ENCODE data around the gene SLC22A7. TPM values are rescaled to one million over a fixed set of nuclear protein-coding genes. Genes with fewer than 3 reads are reported as not detected.
"Not testable (repeated sequence)": the region's sequence is repeated elsewhere in the genome, so short reads cannot be mapped to it uniquely, and the experiment has no call there.

Gene SLC22A7
- total RNA-seq, 1 experiment from 2014 or later, result not detected

DNA sequence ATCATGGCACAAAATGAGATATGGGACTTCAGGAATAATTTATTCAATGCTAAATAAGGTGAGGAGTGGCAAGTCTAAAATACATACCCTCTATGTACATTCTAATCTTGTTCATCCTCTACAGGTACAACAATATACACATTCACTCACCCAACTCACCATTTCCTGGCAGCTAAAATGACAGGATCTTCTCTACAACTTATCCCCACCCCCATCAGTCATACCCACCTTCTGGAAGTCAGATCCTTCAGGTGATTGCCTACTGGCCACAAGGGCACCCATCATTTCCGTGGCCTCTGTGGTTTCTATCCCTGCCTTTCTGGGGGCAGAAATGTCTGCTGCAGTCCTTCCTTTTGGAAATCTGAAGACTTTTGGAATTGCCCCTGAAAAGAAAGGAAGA is 33.4 kb downstream of the SLC22A7 start:
- no peak for DNase-seq (ENCODE audit: extremely low read depth, low read depth)

DNA sequence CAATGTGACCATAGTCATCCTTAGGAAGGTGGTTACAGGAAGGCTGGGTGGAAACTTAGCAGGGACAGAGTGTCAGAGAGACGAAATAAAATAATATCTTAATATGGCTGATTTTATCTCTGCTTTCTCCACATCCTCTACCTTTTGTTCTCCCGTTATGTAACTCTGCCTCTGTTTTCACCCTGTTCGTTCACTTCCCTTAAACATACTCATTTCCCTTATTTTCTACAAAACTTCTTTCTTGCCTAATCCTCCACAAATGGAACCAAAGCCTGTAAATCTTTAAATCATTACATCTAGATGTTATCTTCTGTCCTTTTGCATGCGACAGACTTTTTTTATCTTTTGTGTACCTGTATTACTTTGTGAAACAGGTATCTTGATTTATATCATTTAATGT is 33.8 kb downstream of the SLC22A7 start:
- DNase-seq (ENCODE audit: extremely low read depth, low read depth), result no peak

DNA sequence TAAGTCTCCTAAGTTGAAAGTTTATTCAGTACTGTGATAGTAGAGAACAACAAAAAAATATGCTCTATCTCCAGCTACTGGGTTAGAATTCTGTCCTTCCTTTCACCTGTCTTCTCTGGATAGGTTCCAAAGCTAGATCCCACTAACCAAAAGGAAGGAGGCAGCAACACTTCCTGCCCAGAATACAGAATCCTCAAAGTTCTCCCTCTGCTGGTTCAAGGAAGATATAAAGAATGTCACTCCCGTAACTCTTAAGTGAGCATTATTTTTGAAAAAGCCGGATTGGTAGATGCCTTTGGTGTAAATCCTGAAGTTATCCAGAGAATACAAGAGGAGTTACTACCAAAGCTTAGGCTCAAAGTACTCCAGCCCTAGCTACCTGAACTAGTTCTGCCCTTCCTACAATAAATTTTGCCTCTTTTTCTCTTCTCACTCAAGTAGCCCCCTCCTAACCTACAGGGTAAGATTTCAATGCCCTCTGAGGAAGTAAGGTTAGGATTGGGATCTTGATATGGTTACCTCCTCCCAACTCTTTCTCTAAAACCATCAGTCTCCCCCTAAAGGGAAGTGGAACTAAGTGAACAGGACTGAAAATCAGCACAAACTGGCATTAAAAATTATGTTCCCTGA is 36.5 kb downstream of the SLC22A7 start:
- DNase-seq (ENCODE audit: extremely low read depth, low read depth), result peak; percentile 45

DNA sequence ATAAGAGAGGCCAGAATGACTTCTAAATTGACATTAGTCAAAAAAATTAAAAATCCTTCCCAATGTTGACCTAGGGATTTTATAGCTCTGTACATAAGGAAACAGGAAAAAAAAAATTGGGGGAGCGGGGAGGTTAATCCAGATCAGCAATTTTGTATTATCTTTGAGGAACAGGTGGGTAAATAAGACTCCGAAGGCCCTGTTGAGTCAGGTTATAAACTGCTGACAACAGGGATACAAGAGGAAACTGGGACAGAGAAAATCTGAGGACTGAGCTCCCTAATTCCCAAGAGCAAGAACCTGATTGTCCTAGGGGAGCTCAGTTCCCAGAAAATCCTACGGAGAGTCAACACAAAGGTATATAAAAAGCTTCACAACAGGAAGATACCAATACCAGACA is 37.4 kb downstream of the SLC22A7 start:
- no peak for DNase-seq (ENCODE audit: extremely low read depth, low read depth)

DNA sequence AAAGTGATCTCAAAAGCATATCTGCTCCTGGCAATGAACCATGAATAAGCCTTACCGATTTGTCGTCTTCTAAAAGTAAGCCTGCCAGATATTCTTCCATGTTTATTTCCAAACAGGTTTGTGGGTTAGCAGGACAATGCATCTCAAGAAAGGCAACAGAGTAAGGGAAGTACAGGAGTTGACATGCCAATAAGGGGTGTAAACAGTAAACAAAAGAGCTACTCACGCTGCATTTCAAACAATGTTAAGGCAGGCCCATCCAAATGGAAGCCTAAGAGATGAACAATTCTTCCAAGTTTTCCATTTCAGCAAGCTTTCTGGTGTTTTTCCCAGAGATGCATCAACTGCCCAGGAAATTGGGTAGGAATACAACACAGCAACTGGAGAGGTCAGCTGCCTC is 38.3 kb downstream of the SLC22A7 start:
- DNase-seq (ENCODE audit: extremely low read depth, low read depth), result no peak

DNA sequence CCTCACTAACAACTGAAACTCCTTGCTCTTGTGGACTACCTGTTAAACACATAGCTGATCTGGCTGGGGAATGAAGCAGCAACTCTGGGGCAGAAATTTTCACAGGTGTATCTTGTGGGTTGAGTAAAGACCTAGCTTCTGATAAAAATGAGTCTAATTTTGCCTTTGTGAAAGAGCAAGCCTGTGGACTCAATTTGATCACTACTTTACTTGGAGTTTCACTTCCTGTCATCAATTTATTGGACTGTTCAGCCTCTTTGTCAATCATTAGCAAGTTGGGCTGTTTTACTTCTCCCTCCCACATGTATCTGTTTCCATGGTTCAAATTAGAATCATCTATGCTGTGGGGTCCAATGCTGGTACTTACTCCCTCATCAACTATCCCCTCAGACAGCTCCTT is 40.2 kb downstream of the SLC22A7 start:
- no peak for DNase-seq (ENCODE audit: extremely low read depth, low read depth)

DNA sequence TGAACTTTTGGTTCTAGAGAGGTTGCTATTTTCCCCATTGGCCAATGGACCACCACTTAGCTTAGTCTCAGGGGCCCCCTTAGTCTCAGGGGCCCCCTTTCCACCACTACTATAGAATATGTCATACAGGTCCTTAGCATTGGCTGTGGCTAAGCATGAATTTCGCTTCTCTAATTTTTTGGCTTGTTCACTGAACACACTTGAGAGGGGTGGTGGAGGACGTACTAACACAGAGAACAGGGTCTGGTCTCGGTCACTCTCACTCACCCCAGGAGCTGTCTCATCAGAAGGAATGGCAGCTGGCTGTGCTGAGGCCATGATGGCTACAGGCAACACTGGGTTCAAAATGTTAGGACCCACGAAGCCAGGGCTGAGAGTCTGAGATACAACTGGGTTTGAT is 41.1 kb downstream of the SLC22A7 start:
- DNase-seq (ENCODE audit: extremely low read depth, low read depth), result no peak

DNA sequence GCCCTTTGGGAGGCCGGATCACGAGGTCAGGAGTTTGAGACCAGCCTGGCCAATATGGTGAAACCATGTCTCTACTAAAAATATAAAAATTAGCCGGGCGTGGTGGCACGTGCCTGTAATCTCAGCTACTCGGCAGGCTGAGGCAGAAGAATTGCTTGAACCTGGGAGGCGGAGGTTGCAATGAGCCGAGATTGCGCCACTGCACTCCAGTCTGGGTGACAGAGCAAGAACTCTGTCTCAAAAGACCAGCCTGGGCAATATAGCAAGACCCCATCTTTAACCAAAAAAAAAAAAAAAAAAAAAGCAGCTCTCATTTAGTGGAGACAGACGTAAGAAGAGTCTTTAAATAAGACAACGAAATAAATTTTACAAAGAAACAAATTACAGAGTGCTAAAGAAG is 48.2 kb downstream of the SLC22A7 start:
- not testable (repeated sequence) for DNase-seq (ENCODE audit: extremely low read depth, low read depth)

DNA sequence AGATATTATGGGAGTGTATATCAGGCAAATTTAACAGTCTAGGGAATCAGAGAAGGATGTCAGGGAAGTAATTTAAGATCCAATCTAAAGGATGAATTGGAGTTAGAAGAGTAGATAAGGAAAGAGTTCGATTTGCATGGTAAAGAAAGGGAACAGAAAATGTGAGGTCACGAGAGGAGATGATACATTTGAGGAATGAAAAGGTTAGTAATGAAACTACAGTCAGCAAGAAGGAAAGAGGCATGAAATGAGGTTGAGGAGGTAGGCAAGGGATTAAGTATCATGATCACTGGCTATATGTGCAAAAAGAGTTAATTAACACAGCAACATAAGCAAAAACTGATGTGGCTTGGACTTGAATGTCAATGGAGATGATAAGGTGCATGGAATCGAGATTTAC is 49.0 kb downstream of the SLC22A7 start:
- no peak for DNase-seq (ENCODE audit: extremely low read depth, low read depth)

DNA sequence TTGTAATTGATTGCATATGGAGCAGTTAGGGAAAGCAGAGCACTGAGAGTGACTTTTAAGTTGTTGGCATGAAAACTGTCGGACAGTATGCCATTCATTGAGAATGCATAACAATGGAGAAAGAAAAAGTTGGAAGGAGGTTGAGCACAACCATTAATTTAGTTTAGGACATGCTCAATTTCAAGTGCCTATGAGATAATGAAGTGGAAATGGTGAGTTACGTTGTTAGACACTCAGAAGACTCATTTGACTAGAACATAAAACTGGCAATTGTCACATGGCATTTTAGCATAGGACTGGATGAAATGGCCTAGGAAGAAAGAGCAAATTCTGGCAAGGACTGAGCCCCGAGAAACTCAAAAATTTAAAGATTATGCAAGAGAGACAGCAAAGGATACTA is 49.4 kb downstream of the SLC22A7 start:
- DNase-seq (ENCODE audit: extremely low read depth, low read depth), result no peak

DNA sequence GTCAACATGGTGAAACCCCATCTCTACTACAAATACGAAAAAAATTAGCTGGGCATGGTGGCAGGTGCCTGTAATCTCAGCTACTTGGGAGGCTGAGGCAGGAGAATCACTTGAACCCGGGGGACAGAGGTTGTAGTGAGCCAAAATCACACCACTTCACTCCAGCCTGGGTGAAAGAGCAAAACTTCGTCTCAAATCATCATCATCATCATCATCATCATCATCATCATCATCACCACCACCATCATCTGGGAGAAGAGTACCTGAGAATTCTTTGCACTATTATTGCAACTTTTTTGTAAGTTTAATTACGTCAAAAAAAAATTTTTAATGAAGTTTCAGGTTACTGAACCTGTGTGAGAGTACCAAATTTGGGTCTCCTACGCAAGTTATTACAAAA is 53.9 kb downstream of the SLC22A7 start:
- not testable (repeated sequence) for DNase-seq (ENCODE audit: extremely low read depth, low read depth)

Small RNAs within 50 kb of the gene (small RNA-seq; reads per million reads assigned to genes)
- gene RPL12P47, result 0 reads per million in 2 experiments

Other genes with a start within 250 kb of the SLC22A7 start
- 7.0 and 8.2 TPM in 2 replicates for gene CUL7, start 244.4 kb upstream of the SLC22A7 start, total RNA-seq (2014; rRNA removed; shearing (Covaris generic))
- gene MRPL2, start 238.8 kb upstream of the SLC22A7 start, total RNA-seq (2014; rRNA removed; shearing (Covaris generic)), result 24.6 and 38.1 TPM in 2 replicates
- gene KLC4, start 238.6 kb upstream of the SLC22A7 start, total RNA-seq (2014; rRNA removed; shearing (Covaris generic)), result 9.6 and 10.1 TPM in 2 replicates
- gene PTK7, start 221.9 kb upstream of the SLC22A7 start, total RNA-seq (2014; rRNA removed; shearing (Covaris generic)), result 1.2 and 1.3 TPM in 2 replicates
- gene SRF, start 127.0 kb upstream of the SLC22A7 start, total RNA-seq (2014; rRNA removed; shearing (Covaris generic)), result 16.4 and 21.1 TPM in 2 replicates
- 16.4 and 20.8 TPM in 2 replicates for gene CUL9, start 116.1 kb upstream of the SLC22A7 start, total RNA-seq (2014; rRNA removed; shearing (Covaris generic))
- gene DNPH1, start 68.8 kb upstream of the SLC22A7 start, total RNA-seq (2014; rRNA removed; shearing (Covaris generic)), result 105 and 114 TPM in 2 replicates
- not detected in 2 replicates for gene TTBK1, start 54.8 kb upstream of the SLC22A7 start, total RNA-seq (2014; rRNA removed; shearing (Covaris generic))
- not detected in 2 replicates for gene CRIP3, start 10.6 kb downstream of the SLC22A7 start, total RNA-seq (2014; rRNA removed; shearing (Covaris generic))
- 6.0 and 6.6 TPM in 2 replicates for gene ZNF318, start 71.4 kb downstream of the SLC22A7 start, total RNA-seq (2014; rRNA removed; shearing (Covaris generic))
- 6.9 and 9.1 TPM in 2 replicates for gene ABCC10, start 129.3 kb downstream of the SLC22A7 start, total RNA-seq (2014; rRNA removed; shearing (Covaris generic))
- gene DLK2, start 157.3 kb downstream of the SLC22A7 start, total RNA-seq (2014; rRNA removed; shearing (Covaris generic)), result not detected in 2 replicates
- 21.2 and 21.3 TPM in 2 replicates for gene TJAP1, start 179.3 kb downstream of the SLC22A7 start, total RNA-seq (2014; rRNA removed; shearing (Covaris generic))
- 0.25 and 0.26 TPM in 2 replicates for gene LRRC73, start 212.1 kb downstream of the SLC22A7 start, total RNA-seq (2014; rRNA removed; shearing (Covaris generic))
- gene YIPF3, start 218.7 kb downstream of the SLC22A7 start, total RNA-seq (2014; rRNA removed; shearing (Covaris generic)), result 62.4 and 69.1 TPM in 2 replicates
- gene POLR1C, start 218.8 kb downstream of the SLC22A7 start, total RNA-seq (2014; rRNA removed; shearing (Covaris generic)), result 36.4 and 39.5 TPM in 2 replicates